Activated T-cell treated with anti-CD3 and anti-CD28 coated beads, Interleukin-2, amount 50 U/mL, for 4 hours (primary cell): Measurements from ENCODE around the gene ARMH1. TPM values are rescaled to one million over a fixed set of nuclear protein-coding genes. Genes with fewer than 3 reads are reported as not detected.
"Not testable (repeated sequence)": the region's sequence is repeated elsewhere in the genome, so short reads cannot be mapped to it uniquely, and the experiment has no call there.

Experiments used
- ATAC-seq, 2 donors: fragments of 200-7000 bp; cut with Tn5 transposase; one replicate each; pipeline ENCODE4 v1.10.0; 2021
- DNase-seq: peaks from one replicate; pipeline ENCODE4 v3.0.0-alpha.2; 2020
- H3K27me3 Mint-ChIP-seq: one replicate; pipeline ENCODE4 v1.8.0; 2021; ENCODE audit warnings: low read depth, mixed read lengths
- H3K36me3 Mint-ChIP-seq: one replicate; pipeline ENCODE4 v1.8.0; 2022; ENCODE audit warnings: mixed read lengths; ENCODE audit not compliant: insufficient read depth
- H3K4me1 Mint-ChIP-seq: one replicate; pipeline ENCODE4 v1.8.0; 2021; ENCODE audit warnings: low read depth, mixed read lengths
- H3K4me3 Mint-ChIP-seq: one replicate; pipeline ENCODE4 v1.8.0; 2021; ENCODE audit warnings: mild to moderate bottlenecking, moderate library complexity, mixed read lengths
- H3K9me3 Mint-ChIP-seq: one replicate; pipeline ENCODE4 v1.8.0; 2021; ENCODE audit warnings: mixed read lengths
- total RNA-seq, 3 donors: library from RNA; stranded (reverse); gene quantifications; one replicate each; pipeline ENCODE4 v1.2.1, GENCODE V29; 2021

ARMH1 gene
- total RNA-seq, 3 donors from 2014 or later: 29.4 to 57.2 (median 49.5) TPM

GRCh38 chr1:44651069-44651468 is 23.4 kb upstream of the ARMH1 start:
- Mint-ChIP-seq H3K4me3 (no peak overlapping the region), H3K4me1 (no peaks in the 10 kb centered on the region), H3K9me3 (no peaks in the 10 kb centered on the region), H3K36me3 (peaks cover 20% of the 10 kb centered on the region), H3K27me3 (no peaks in the 10 kb centered on the region)
- no peak for DNase-seq
- no peak for ATAC-seq

GRCh38 chr1:44652445-44653106 is 21.9 kb upstream of the ARMH1 start:
- Mint-ChIP-seq H3K36me3 (peaks cover 15% of the 10 kb centered on the region), H3K27me3 (no peaks in the 10 kb centered on the region), H3K9me3 (no peaks in the 10 kb centered on the region), H3K4me3 (no peak overlapping the region), H3K4me1 (no peaks in the 10 kb centered on the region)
- DNase-seq (peak; percentile 74), ATAC-seq (peak; percentile 89 to 94)

GRCh38 chr1:44653107-44653964 is 21.2 kb upstream of the ARMH1 start:
- Mint-ChIP-seq H3K36me3 (peaks cover 15% of the 10 kb centered on the region), H3K4me1 (no peaks in the 10 kb centered on the region), H3K4me3 (no peak overlapping the region), H3K9me3 (no peaks in the 10 kb centered on the region), H3K27me3 (no peaks in the 10 kb centered on the region)
- DNase-seq (no peak), ATAC-seq (no peak)

- Mint-ChIP-seq H3K9me3 (no peaks in the 10 kb centered on the region), H3K36me3 (peaks cover 7% of the 10 kb centered on the region), H3K4me3 (no peak overlapping the region), H3K27me3 (no peaks in the 10 kb centered on the region), H3K4me1 (no peaks in the 10 kb centered on the region)
- no peak for ATAC-seq
- DNase-seq: no peak
These were observed 19.8 kb upstream of the ARMH1 start for GRCh38 chr1:44654621-44655187.

- Mint-ChIP-seq H3K36me3 (peaks cover 5% of the 10 kb centered on the region), H3K27me3 (no peaks in the 10 kb centered on the region), H3K9me3 (no peaks in the 10 kb centered on the region), H3K4me3 (no peak overlapping the region), H3K4me1 (no peaks in the 10 kb centered on the region)
- ATAC-seq (no peak), DNase-seq (no peak)
These were observed 18.9 kb upstream of the ARMH1 start for GRCh38 chr1:44655609-44656008.

GRCh38 chr1:44659566-44659965 is 14.9 kb upstream of the ARMH1 start:
- H3K4me3 Mint-ChIP-seq: no peak overlapping the region

GRCh38 chr1:44660176-44660575 is 14.3 kb upstream of the ARMH1 start:
- DNase-seq (no peak), ATAC-seq (no peak)
- no peaks in the 10 kb centered on the region for H3K36me3 Mint-ChIP-seq
- no peaks in the 10 kb centered on the region for H3K27me3 Mint-ChIP-seq
- H3K4me3 Mint-ChIP-seq: no peak overlapping the region
- H3K9me3 Mint-ChIP-seq: no peaks in the 10 kb centered on the region
- H3K4me1 Mint-ChIP-seq: peaks cover 13% of the 10 kb centered on the region

More at GRCh38 chr1:44659566-44659965, 14.9 kb upstream of the ARMH1 start:
- H3K27me3 Mint-ChIP-seq: no peaks in the 10 kb centered on the region
- peaks cover 7% of the 10 kb centered on the region for H3K4me1 Mint-ChIP-seq
- no peak for DNase-seq
- H3K9me3 Mint-ChIP-seq: no peaks in the 10 kb centered on the region
- no peaks in the 10 kb centered on the region for H3K36me3 Mint-ChIP-seq
- no peak for ATAC-seq

GRCh38 chr1:44661781-44662682 is 12.5 kb upstream of the ARMH1 start:
- H3K4me3 Mint-ChIP-seq: no peak overlapping the region
- H3K27me3 Mint-ChIP-seq: no peaks in the 10 kb centered on the region
- peaks cover 15% of the 10 kb centered on the region for H3K4me1 Mint-ChIP-seq
- no peaks in the 10 kb centered on the region for H3K36me3 Mint-ChIP-seq
- ATAC-seq (no peak), DNase-seq (no peak)
- no peaks in the 10 kb centered on the region for H3K9me3 Mint-ChIP-seq

GRCh38 chr1:44662683-44663030 is 11.9 kb upstream of the ARMH1 start:
- Mint-ChIP-seq H3K4me1 (peaks cover 15% of the 10 kb centered on the region), H3K36me3 (no peaks in the 10 kb centered on the region), H3K4me3 (no peak overlapping the region), H3K9me3 (no peaks in the 10 kb centered on the region), H3K27me3 (no peaks in the 10 kb centered on the region)
- DNase-seq (no peak), ATAC-seq (no peak)

GRCh38 chr1:44663417-44663816 is 11.1 kb upstream of the ARMH1 start:
- H3K4me1 Mint-ChIP-seq: peaks cover 15% of the 10 kb centered on the region

GRCh38 chr1:44664730-44665370 is 9.7 kb upstream of the ARMH1 start:
- Mint-ChIP-seq H3K4me3 (peak overlapping the region; percentile 47), H3K9me3 (no peaks in the 10 kb centered on the region), H3K4me1 (peaks cover 15% of the 10 kb centered on the region), H3K27me3 (no peaks in the 10 kb centered on the region), H3K36me3 (no peaks in the 10 kb centered on the region)
- DNase-seq: peak; percentile 21
- ATAC-seq: peak; percentile 91 to 94

More at GRCh38 chr1:44663417-44663816, 11.1 kb upstream of the ARMH1 start:
- no peaks in the 10 kb centered on the region for H3K9me3 Mint-ChIP-seq
- H3K4me3 Mint-ChIP-seq: no peak overlapping the region
- DNase-seq (no peak), ATAC-seq (no peak)
- H3K27me3 Mint-ChIP-seq: no peaks in the 10 kb centered on the region
- H3K36me3 Mint-ChIP-seq: no peaks in the 10 kb centered on the region

GRCh38 chr1:44666719-44667118 is 7.8 kb upstream of the ARMH1 start:
- H3K4me3 Mint-ChIP-seq, DNase-seq, H3K36me3 Mint-ChIP-seq, H3K27me3 Mint-ChIP-seq, ATAC-seq, H3K9me3 Mint-ChIP-seq: not testable (repeated sequence)
- peaks cover 17% of the 10 kb centered on the region for H3K4me1 Mint-ChIP-seq

GRCh38 chr1:44670751-44671640 is 3.5 kb upstream of the ARMH1 start:
- no peaks in the 10 kb centered on the region for H3K27me3 Mint-ChIP-seq
- no peaks in the 10 kb centered on the region for H3K36me3 Mint-ChIP-seq
- peaks cover 28% of the 10 kb centered on the region for H3K4me1 Mint-ChIP-seq
- no peak for DNase-seq
- H3K4me3 Mint-ChIP-seq: no peak overlapping the region
- H3K9me3 Mint-ChIP-seq: no peaks in the 10 kb centered on the region
- ATAC-seq: no peak
